HG03460 (cell line): Measurements from ENCODE around the gene FAM118B.

ENCODE experiments used
- ATAC-seq: cut with Tn5 transposase; IDR thresholded peaks from one replicate; pipeline ENCODE4 v1.9.1; 2021; ENCODE audit not compliant: unreplicated experiment

The FAM118B gene

DNA sequence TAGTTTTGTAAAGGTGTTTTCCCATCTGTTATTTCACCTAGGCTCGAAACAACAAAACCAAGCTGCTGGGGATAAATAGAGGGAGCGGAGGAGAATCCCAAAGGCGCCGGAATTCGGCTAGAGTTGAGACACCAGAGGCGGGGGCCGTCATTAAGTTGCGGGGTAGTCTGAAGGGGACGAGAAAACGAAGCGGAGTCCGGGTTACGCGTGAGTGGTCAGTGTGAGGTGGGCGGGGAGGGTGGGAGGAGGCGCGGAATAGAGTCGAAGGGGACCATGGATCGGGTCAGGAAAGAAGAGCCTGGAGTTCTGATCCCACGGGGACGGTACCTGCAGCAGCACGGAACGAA is 56.8 kb downstream of the FAM118B start:
- peak; percentile 0 for ATAC-seq

DNA sequence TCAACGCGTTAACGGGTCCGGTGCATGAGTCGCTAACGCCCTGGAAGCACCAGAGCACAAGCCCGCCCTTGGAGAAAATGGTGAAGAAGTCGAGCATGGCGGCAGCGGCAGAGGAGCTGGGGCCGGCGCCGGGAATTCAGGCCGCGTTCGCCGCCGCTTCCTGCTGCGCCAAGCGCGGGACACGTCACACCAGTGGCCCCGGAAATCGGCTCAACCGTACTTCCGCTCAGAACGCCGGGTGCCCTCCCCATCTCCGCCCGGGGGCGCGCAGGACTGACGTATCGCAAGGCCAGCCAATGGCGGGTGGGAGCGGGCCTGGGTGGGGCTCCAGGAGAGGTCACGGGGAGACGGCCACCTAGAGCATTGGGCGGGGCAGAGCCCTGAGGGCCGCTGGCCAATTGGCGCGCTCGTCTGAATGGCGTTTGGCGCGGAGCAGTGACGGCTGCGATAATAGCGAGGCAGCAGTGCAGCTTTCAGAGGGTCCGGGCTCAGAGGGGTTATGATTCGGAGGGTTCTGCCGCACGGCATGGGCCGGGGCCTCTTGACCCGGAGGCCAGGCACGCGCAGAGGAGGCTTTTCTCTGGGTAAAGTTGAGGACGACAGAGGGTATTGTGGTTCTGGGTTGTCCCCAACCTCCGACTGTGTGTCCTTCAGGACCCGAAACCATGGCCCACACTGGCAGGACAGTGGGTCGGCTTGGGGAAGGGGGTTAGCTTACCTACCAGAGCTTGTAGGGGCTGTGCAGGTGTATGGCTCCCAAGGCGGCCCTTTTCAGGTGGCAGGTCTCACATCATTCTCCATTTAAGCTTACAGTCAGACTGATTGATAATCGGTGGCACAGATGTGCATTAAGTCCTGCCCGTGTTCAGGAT is 57.4 kb downstream of the FAM118B start, which contains the start of the genes FOXRED1 and SRPRA:
TSS of gene FOXRED1 (plus strand) at position 447 of the 872 bp plus-strand sequence. CDS start at position 500, 53 bp downstream.
TSS of gene SRPRA (minus strand) at position 188 of the 872 bp plus-strand sequence. CDS start at position 97, 91 bp downstream.
- ATAC-seq = peak; percentile 99

DNA sequence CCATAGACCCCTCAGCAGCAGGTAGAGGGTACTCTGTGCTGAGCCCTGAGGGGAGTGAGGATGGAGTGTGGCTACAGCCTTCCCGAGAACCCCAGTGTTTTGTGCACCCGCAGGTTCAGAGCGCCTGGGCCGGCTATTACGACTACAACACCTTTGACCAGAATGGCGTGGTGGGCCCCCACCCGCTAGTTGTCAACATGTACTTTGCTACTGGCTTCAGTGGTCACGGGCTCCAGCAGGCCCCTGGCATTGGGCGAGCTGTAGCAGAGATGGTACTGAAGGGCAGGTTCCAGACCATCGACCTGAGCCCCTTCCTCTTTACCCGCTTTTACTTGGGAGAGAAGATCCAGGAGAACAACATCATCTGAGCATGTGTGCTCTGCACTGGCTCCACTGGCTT is 65.7 kb downstream of the FAM118B start:
- ATAC-seq = no peak

DNA sequence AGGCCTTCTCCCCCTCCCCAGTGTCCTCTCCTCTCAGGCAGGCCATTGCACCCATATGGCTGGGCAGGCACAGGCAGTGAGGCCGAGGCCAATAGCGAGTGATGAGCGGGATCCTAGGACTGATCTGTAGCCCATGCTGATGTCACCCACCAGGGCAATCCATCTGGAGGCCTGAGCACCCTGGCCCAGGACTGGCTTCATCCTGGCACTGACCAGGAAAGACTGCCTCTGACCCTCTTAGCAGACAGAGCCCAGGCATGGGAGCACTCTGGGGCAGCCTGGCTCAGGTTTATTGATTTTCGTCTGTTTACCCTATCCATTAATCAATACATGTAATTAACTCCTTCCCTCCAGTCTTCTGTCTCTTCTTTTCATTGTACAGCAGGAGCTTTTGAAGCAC is 66.2 kb downstream of the FAM118B start:
- no peak for ATAC-seq

DNA sequence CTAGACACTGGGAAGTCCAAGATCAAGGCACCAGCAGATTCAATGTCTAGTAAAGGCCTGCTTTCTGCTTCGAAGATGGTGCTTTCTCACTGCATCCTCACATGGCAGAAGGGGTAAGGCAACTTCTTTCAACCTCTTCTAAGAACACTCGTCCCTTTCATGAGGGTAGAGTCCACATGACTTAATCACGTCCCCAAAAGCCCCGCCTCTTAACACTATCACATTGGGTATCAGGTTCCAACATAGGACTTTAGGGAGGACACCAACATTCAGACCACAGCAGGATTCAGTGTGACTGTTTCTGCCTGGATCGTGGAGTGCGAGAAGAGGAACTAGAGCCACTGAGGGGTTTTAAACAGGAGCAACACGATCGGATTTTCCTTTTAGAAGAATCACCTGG is 67.6 kb downstream of the FAM118B start:
- no peak for ATAC-seq

DNA sequence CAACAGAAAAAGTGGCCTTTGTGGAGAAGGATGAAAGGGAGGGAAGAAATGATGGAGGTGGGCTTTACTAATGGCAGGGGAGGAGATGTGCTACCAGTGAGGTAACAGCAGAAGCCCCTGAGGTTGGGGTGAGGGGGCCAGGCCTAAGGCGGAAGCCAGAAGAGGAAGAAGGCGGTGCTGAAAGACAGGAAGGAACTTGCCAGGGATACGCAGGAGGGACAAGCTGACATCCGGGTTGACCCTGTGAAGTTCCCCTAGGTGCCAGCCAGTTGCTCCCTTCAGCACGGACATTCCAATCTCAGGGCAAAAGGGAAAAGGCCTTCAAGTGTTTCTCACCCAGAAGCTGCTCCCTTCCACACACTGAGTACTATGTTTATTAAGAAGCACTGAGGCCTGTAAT is 69.0 kb downstream of the FAM118B start:
- no peak for ATAC-seq

DNA sequence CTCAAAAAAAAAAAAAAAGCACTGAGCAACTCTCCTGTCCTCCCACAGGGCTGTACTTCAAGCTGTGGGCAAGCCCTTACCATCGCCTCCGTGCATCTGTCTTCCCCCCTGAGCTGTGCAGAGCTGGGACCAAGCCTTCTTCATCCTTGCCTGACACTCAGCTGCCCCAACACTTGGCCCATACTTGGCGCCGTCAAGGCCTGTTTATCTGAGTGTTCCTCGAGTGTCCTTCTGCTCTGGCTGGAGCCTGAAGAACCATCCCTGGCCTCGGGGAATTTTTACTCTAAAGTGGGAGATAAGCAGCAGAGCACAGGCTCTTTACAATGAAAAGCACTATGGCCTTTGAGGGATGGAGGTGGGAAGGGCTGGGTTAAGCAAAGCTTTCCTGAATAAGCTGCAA is 69.7 kb downstream of the FAM118B start:
- ATAC-seq = no peak

DNA sequence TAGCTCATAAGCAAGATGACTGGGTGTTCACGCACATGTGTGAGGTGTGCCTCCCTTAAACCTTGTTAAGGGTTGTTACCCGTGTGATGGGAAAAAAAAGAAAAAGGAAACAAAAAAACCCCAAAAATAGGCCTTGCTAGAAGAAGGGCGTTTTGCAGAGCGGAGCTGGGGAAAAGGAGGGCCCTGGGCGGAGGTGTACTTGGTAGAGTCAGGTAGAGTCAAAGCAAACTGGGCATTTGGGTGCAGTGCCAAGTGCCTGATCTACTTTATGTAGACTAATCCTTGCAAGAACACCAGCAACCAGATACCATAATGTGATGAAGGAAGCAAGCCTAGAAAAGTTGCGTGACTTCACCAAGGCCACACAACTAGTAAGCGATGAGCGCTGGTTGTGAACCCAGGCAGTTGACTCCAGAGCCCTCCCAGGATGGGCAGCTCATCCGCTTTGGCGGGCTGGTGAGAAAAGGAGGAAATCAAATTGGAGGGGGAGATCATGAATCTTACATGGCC is 70.1 kb downstream of the FAM118B start:
- ATAC-seq = no peak

DNA sequence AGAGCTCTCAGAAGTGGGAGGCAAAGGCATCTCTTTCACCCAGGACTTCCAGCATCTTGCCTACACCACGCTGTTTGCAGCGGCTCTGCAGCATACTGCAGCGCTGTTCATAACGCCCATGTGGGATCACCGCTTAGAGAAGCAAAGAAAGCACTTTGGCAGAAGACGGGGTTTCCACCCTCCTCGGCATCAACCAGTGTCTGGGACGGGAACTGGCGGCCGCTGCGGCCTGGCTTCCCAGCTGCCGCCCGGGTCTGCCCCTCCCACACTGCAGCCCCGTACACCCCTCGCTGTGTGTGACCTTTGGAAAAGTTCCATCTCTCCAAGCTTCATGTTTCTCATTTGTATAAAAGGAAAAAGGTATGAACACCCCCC is 70.8 kb downstream of the FAM118B start:
- ATAC-seq = no peak

DNA sequence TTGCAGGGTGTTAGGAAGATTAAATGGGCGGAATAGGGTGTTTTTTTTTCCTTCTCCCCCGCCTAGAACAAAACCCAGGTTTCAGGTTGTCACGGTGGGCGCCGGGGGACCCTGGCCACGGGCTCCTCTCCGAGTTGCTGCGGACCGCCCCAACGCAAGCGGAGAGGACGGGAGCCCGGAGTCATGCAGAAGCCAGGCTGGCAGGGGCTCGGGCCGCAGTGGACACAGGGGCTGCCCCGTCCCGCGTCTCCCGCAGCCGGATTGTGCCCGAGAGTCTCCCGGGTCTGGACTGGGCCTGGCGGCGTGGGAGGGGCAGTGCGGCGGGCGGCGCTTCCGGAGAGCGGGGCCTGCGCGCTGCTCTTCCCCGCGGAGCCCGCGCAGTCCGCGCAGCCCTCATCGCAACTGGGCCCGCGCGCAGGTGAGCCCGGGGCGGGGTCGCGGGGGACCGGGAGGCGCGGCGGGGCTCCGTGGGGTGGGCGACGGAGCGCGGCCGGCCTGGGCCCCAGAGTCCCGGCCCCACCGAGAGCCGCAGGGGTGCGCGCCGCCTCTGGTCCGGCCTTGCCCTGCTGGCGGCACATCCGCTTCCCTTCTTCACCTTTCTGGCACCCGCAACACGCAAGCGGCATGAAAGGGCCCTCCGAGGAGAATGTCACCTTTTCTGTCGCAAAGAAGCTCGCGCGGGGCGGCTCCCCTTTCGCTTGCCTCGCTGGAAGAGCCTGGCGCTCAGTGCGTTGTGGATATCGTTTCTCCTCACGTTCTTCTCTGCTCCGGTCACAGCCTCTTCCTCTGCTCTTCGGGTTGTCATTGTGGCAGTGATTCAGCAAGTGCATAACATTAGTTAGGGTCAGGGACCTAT is 71.4 kb downstream of the FAM118B start, which contains the start of gene TIRAP:
TSS of gene TIRAP (plus strand) at position 358 of the 856 bp plus-strand sequence. CDS start 7,802 bp downstream, outside the sequence.
- peak; percentile 68 for ATAC-seq

DNA sequence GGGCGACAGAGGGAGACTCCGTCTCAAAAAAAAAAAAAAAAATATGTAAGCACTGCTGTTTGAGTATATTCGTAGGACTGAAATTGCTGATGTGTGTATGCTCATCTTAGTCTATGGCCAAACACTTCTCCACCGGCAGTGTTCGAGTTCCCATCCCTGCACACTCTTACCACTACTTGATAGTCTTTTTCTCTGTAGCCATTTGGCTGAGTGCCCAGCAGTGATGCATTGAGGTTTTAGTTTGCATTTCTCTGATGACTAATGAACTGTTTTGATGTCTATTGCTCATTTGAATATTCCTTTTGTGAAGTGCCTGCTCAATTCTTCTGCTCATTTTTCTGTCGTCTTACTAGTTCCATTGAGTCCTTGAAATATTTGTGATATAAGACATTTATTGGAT is 73.2 kb downstream of the FAM118B start:
- ATAC-seq = peak; percentile 42

DNA sequence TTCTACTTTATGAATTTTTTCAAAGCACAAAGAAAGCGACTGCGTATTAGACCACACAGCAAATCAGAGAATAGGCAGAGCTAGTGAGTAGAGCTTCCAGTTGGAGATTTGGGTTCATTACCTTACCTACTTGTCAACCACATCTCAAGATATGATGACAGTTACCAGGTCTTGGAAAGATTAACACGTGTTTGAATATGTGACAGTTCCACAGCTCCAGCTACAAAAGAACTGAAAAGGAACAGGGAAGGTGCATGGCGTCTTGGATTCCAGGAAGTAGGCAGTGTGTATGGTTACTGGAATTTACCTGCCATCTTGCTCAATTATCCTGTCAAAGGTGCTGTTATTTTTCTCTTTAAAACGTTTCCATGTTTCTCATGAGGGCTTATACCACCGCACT is 76.7 kb downstream of the FAM118B start:
- ATAC-seq = no peak

DNA sequence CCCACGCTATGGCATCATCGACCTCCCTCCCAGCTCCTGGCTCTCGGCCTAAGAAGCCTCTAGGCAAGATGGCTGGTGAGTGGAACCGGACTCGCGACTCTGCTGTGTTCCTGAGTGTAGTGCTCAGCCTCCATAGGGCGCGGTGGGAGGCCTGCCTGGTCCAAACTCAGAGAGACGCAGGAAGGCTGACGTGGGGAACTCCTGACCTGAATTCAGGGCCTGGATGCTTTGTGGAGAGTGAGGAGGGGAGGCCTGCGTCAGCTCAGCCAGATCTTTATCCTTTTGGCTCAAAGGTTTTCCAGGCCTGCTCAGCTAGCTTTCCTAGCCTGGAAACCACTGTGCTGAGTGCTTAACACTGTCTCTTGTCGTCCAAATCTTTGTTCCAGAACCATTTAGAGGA is 79.3 kb downstream of the FAM118B start:
- ATAC-seq = no peak

DNA sequence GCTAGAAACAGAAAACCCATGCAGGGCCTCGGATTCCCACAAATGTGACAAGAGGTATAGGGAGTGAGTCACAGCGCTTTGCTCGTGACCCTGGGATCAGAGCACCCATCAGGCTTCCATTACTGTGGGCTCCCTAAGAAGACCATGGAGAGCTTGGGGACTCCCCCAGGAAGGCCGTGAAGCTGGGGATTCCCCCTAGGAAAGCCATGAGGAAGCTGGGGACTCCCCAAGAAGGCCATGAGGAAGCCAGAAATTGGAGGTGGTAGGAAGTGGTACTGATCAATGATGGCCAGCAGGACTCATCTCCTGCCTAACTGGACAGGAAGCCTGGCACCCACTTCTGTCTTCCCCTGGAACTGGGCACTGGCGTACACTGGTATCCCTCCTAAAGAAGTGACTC is 82.1 kb downstream of the FAM118B start:
- no peak for ATAC-seq

DNA sequence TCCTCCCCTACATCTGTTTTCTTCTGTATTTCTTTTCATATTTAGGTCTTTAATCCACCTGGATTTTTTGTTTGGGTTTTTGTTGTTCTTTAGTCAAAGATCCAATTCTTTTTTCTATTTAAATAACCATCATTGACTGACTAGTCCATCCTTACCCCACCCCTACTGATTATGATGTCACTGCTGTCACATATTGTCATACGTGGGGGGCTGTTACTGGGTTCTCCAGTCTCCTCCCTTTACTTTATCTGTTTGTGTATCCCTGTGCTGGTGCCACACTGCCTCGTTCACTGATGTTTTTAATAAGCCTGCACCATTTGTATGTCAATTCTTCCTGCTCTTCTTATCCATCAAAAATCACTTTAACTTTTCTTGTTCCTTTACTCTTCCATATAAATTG is 85.4 kb downstream of the FAM118B start:
- no peak for ATAC-seq

DNA sequence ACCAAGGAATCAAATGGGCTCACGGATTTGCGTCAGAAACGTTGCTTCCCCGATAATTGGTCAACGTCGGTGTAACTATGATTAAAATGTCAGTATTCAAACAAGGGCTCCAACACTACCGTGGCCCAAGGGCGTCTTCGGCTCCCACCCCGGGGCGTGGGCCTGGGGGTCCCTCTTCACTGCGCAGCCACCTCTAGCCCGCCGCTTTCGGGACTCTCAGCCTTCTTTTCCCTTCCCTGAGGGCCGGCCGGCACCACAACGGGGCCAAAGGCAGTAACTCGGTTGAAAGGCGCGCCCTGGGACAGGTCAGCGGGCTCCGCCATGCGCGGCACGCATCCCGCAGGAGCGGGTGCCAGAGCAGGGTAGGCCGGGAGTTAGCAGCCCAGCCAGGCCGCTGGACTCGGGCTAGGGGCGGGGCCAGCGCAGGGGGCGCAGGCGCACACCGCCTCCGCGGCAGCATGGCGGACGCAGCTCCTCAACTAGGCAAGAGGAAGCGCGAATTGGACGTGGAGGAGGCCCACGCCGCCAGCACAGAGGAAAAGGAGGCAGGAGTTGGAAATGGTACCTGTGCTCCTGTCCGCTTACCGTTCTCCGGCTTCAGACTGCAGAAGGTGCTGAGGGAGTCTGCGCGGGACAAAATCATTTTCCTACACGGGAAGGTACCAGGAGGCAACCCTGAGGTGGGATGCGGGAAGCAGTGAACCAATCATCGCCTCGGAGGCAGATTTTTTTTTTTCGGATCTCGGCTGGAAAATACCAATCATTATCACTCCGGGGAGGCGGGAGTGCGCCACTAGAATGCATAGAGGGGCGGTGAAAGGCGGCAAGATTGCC is 92.3 kb downstream of the FAM118B start, which contains the start of gene DCPS:
TSS of gene DCPS (plus strand) at position 438 of the 834 bp plus-strand sequence. CDS start at position 459, 21 bp downstream.
- ATAC-seq = peak; percentile 88

DNA sequence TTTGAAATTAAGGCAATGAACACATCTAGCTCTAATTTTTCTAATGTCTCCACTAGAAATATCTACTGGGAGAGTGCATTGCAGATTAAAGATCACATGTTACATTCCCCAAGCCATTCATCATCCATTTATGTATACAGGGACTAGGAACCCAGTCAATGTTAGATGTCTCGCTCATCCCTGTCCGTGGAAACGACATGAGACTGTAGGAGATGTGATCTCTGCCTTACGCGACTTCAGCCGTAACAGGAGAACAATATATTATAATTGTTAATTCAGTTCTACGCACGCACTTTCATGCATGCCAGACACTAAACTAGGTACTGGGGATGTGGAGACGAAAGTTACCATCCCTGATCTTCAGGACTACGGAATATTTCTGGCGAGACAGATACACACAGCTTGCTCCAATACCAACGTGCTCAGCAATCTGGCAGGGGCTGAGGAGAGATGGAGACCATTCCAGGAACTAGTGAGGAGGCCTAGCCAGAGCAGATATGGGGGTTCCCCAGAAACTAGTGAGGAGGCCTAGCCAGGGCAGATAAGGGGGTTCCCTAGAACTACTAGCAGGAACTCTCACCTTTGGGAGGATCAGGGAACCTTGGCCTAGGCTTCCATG is 93.0 kb downstream of the FAM118B start:
- ATAC-seq = no peak

DNA sequence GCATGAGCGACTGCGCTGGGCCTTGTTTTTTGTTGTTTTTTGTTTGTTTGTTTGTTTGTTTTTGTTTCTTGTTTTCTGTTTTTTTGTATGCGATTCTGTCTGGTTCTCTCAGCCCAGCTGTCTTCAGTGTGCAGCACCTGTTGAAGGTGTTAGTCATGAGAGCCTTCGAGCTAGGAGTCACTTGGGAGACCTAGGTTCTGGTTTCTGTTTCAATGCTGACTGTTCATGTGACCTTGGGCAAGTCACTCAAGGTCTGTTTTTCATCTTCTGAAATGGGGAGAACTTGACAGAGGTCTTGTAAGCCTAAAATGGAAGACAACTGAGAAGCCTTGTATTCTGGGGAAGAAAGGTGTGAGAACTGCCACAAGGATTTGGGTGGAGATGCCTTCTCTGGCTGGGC is 94.1 kb downstream of the FAM118B start:
- ATAC-seq = peak; percentile 47

DNA sequence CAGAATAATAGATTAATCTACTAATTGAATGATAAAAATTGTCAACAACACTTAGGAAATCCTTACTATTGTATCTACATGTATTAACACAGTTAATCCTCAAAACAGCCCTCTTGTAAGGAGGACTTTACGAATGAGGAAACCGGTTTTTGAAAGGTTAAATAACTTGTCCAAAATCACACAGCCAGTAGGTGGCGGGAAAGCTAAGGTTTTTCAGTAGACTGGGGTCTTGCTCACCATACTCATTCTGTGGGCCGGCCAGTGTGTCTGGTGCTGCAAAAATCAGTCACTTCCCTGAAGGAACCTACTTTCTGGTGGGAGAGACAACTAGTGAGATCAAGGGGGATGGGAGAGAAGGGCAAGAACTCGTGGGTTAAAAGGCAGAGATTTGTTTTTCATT is 96.1 kb downstream of the FAM118B start:
- no peak for ATAC-seq

DNA sequence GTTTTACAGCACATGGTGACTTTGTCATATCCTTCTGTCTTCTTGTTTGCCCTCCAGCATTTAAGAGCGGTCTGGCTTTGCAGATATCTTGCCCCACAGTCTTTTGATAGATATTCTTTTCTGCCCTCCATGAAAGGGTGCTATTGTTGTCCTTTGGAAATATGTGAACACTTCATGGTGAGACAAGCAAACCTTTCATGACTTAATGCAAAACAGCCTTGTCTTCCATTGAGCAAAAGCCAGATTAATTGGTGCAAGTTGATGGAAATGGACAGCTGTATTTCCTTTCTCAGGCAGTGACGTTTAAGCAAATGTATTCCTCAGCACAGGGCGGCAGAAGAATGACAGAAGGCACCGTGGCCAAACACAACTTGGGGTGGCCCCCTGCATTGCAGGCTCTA is 96.7 kb downstream of the FAM118B start:
- no peak for ATAC-seq
